ENCODE data around the gene KDR.

The KDR gene

GRCh38 chr4:55154290-55154880 is 29.0 kb upstream of the KDR start:
- no peaks in the 10 kb centered on the region for H3K27me3 ChIP-seq (ENCODE audit: control insufficient read depth, insufficient read depth, low read length)
- no peak overlapping the region for H3K4me3 ChIP-seq (ENCODE audit: low read length)
- no peaks in the 10 kb centered on the region for H3K4me1 ChIP-seq (ENCODE audit: control insufficient read depth, low read depth, low read length)
- H3K9ac ChIP-seq (ENCODE audit: low read length) = no peak overlapping the region
- H3K27ac ChIP-seq (ENCODE audit: low read length) = no peak overlapping the region
- H3K9me3 ChIP-seq (ENCODE audit: control insufficient read depth, low read depth, low read length) = peaks cover 4% of the 10 kb centered on the region
- no peaks in the 10 kb centered on the region for H3K36me3 ChIP-seq (ENCODE audit: control insufficient read depth, low read depth, low read length)

DNA sequence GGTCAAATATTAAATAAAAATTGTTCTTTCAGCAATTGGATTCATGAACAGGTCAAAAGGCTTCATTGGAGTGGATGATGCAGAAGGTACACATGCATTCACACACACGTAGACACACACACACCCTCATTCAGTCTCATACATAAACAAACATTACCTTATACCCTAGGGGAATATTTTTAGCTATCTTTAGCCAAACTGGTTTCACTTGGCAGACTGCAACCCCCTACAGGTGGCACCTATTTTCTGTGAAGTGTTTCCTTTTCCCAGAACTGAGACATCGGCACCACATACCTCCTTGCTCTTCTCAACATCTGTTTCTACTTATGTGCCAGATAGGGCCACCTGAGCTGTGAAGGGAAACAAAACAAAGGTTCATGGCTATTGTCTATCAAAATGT is 18.5 kb upstream of the KDR start:
- Histone ChIP-seq H3K27me3 (ENCODE audit: control insufficient read depth, insufficient read depth, low read length) (no peaks in the 10 kb centered on the region), H3K4me3 (ENCODE audit: low read length) (no peak overlapping the region), H3K9me3 (ENCODE audit: control insufficient read depth, low read depth, low read length) (no peaks in the 10 kb centered on the region), H3K36me3 (ENCODE audit: control insufficient read depth, low read depth, low read length) (no peaks in the 10 kb centered on the region), H3K27ac (ENCODE audit: low read length) (no peak overlapping the region), H3K4me1 (ENCODE audit: control insufficient read depth, low read depth, low read length) (no peaks in the 10 kb centered on the region), H3K9ac (ENCODE audit: low read length) (no peak overlapping the region)

DNA sequence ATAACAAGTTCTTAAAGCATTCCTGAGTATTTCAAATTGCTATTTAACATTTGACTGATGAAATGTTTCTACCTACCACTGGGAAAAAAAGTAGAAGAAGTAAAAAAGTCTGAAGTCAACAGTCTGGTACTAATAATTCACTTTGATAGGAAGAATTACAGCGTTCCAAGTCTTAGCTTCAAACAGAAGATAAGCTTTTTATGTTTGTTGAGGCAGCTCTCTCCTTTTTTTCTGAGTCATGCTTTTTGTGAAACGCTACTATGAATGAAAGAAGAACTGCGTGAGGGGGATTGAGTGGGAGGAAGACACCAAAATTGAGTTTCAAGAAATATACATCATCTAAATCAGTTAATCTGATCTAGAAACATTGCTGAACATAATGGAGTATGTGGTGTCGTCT is 13.0 kb upstream of the KDR start:
- no peaks in the 10 kb centered on the region for H3K27me3 ChIP-seq (ENCODE audit: control insufficient read depth, insufficient read depth, low read length)
- peaks cover 10% of the 10 kb centered on the region for H3K4me1 ChIP-seq (ENCODE audit: control insufficient read depth, low read depth, low read length)
- no peak overlapping the region for H3K9ac ChIP-seq (ENCODE audit: low read length)
- no peaks in the 10 kb centered on the region for H3K36me3 ChIP-seq (ENCODE audit: control insufficient read depth, low read depth, low read length)
- H3K27ac ChIP-seq (ENCODE audit: low read length) = no peak overlapping the region
- H3K4me3 ChIP-seq (ENCODE audit: low read length) = no peak overlapping the region
- H3K9me3 ChIP-seq (ENCODE audit: control insufficient read depth, low read depth, low read length) = no peaks in the 10 kb centered on the region

- Histone ChIP-seq H3K4me3 (ENCODE audit: low read length) (no peak overlapping the region), H3K36me3 (ENCODE audit: control insufficient read depth, low read depth, low read length) (no peaks in the 10 kb centered on the region), H3K27ac (ENCODE audit: low read length) (no peak overlapping the region), H3K27me3 (ENCODE audit: control insufficient read depth, insufficient read depth, low read length) (no peaks in the 10 kb centered on the region), H3K9me3 (ENCODE audit: control insufficient read depth, low read depth, low read length) (no peaks in the 10 kb centered on the region), H3K9ac (ENCODE audit: low read length) (no peak overlapping the region), H3K4me1 (ENCODE audit: control insufficient read depth, low read depth, low read length) (peaks cover 15% of the 10 kb centered on the region)
These were observed 11.2 kb upstream of the KDR start for GRCh38 chr4:55136634-55137033.

- Histone ChIP-seq H3K4me3 (ENCODE audit: low read length) (no peak overlapping the region), H3K9me3 (ENCODE audit: control insufficient read depth, low read depth, low read length) (no peaks in the 10 kb centered on the region), H3K4me1 (ENCODE audit: control insufficient read depth, low read depth, low read length) (peaks cover 19% of the 10 kb centered on the region), H3K27me3 (ENCODE audit: control insufficient read depth, insufficient read depth, low read length) (no peaks in the 10 kb centered on the region), H3K36me3 (ENCODE audit: control insufficient read depth, low read depth, low read length) (no peaks in the 10 kb centered on the region), H3K9ac (ENCODE audit: low read length) (no peak overlapping the region), H3K27ac (ENCODE audit: low read length) (no peak overlapping the region)
These were observed 8.6 kb upstream of the KDR start for GRCh38 chr4:55133951-55134350.

GRCh38 chr4:55132775-55133174 is 7.4 kb upstream of the KDR start:
- no peak overlapping the region for H3K27ac ChIP-seq (ENCODE audit: low read length)
- no peak overlapping the region for H3K9ac ChIP-seq (ENCODE audit: low read length)

GRCh38 chr4:55127521-55127920 is 2.1 kb upstream of the KDR start:
- H3K27me3 ChIP-seq (ENCODE audit: control insufficient read depth, insufficient read depth, low read length) = peaks cover 28% of the 10 kb centered on the region

More at GRCh38 chr4:55132775-55133174, 7.4 kb upstream of the KDR start:
- H3K4me3 ChIP-seq (ENCODE audit: low read length) = peak overlapping the region; percentile 28
- H3K4me1 ChIP-seq (ENCODE audit: control insufficient read depth, low read depth, low read length) = peaks cover 19% of the 10 kb centered on the region
- no peaks in the 10 kb centered on the region for H3K36me3 ChIP-seq (ENCODE audit: control insufficient read depth, low read depth, low read length)
- H3K9me3 ChIP-seq (ENCODE audit: control insufficient read depth, low read depth, low read length) = no peaks in the 10 kb centered on the region
- H3K27me3 ChIP-seq (ENCODE audit: control insufficient read depth, insufficient read depth, low read length) = no peaks in the 10 kb centered on the region

GRCh38 chr4:55127053-55127452 is 1.7 kb upstream of the KDR start:
- Histone ChIP-seq H3K27ac (ENCODE audit: low read length) (no peak overlapping the region), H3K27me3 (ENCODE audit: control insufficient read depth, insufficient read depth, low read length) (peaks cover 28% of the 10 kb centered on the region), H3K4me3 (ENCODE audit: low read length) (no peak overlapping the region), H3K4me1 (ENCODE audit: control insufficient read depth, low read depth, low read length) (peaks cover 13% of the 10 kb centered on the region), H3K36me3 (ENCODE audit: control insufficient read depth, low read depth, low read length) (no peaks in the 10 kb centered on the region), H3K9ac (ENCODE audit: low read length) (no peak overlapping the region), H3K9me3 (ENCODE audit: control insufficient read depth, low read depth, low read length) (no peaks in the 10 kb centered on the region)

More at GRCh38 chr4:55127521-55127920, 2.1 kb upstream of the KDR start:
- no peak overlapping the region for H3K4me3 ChIP-seq (ENCODE audit: low read length)
- H3K27ac ChIP-seq (ENCODE audit: low read length) = no peak overlapping the region
- H3K9ac ChIP-seq (ENCODE audit: low read length) = no peak overlapping the region
- no peaks in the 10 kb centered on the region for H3K9me3 ChIP-seq (ENCODE audit: control insufficient read depth, low read depth, low read length)
- H3K4me1 ChIP-seq (ENCODE audit: control insufficient read depth, low read depth, low read length) = peaks cover 13% of the 10 kb centered on the region
- H3K36me3 ChIP-seq (ENCODE audit: control insufficient read depth, low read depth, low read length) = no peaks in the 10 kb centered on the region

DNA sequence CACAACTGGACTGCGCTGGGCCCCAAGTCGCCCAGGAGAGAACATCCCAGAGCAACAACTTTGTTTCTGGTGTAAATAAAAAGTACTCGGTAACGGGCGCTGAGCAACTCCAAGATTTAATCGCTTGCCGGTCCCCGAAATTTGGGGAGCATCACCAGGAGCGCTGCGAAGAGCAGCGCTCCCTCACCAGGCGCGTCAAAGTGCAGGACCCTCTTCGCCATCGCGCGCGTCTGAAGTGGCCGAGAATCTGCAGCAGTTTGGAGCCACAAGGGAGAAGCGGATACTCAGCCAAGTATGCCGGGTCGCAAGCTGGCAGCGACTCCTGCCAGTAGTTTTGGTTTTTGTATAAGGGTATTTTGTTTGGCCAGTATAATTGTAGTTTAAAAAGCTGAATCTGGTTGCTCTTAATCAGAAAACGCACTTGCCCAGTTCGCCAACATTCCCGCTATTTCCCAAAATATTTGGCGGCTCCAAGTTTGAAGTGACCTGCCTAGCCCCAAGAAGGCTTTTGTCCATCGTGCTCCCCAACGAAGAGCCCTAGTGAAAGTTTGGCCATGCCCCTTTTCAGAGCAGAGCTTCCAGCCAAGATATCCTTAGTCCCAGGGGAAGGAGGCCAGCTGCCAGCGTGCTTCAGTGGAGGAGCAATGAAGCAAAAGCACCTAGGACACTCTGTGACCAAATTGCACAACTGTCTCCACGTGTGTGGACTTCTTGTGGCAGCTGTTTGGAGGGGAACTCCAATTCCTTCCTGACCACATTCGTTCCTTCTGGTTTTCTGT is 557 bp upstream of the KDR start:
- H3K9ac ChIP-seq (ENCODE audit: low read length) = peak overlapping the region; percentile 9
- no peaks in the 10 kb centered on the region for H3K9me3 ChIP-seq (ENCODE audit: control insufficient read depth, low read depth, low read length)
- H3K4me1 ChIP-seq (ENCODE audit: control insufficient read depth, low read depth, low read length) = peaks cover 8% of the 10 kb centered on the region
- H3K4me3 ChIP-seq (ENCODE audit: low read length) = peak overlapping the region; percentile 92
- H3K36me3 ChIP-seq (ENCODE audit: control insufficient read depth, low read depth, low read length) = no peaks in the 10 kb centered on the region
- no peak overlapping the region for H3K27ac ChIP-seq (ENCODE audit: low read length)
- peaks cover 28% of the 10 kb centered on the region for H3K27me3 ChIP-seq (ENCODE audit: control insufficient read depth, insufficient read depth, low read length)

DNA sequence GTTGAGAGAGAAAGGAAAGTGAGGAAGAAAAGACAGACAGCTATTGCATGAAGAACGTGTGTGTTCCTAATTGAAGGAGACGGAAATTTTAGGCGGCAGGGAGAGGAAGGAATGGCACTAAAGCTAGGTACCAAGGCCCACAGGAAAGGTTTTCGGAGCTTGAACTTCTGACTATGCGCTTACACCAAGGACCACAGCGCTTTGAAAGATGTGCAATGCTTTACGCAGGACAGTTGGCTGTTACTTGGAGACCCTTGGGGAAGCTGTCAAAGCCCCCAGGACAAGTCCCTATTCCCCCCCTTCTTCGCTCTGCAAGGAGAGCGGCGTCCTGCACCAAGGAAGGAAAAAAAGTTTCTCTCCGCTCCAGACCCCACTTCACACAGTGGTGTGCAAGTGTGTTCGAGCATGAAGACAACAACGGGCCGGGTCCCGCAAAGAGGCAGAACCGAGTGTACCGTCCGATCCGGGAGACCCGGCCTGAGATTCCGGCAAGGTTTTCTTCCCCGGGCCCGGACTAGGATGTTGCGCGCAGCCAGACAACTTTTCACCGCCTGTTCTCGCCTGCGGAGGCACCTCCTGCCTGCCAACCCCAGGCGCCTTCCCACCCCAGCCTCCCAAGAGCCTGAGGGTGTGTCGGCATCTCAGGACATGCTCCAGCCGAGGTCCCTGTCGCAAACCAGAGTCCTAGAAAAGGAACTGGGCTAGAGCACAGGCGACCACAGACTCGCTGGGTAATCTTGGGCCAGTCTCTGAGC is 896 bp downstream of the KDR start:
- Histone ChIP-seq H3K9ac (ENCODE audit: low read length) (peak overlapping the region; percentile 48), H3K36me3 (ENCODE audit: control insufficient read depth, low read depth, low read length) (no peaks in the 10 kb centered on the region), H3K4me3 (ENCODE audit: low read length) (peak overlapping the region; percentile 92), H3K4me1 (ENCODE audit: control insufficient read depth, low read depth, low read length) (peaks cover 8% of the 10 kb centered on the region), H3K27me3 (ENCODE audit: control insufficient read depth, insufficient read depth, low read length) (peaks cover 28% of the 10 kb centered on the region), H3K27ac (ENCODE audit: low read length) (no peak overlapping the region), H3K9me3 (ENCODE audit: control insufficient read depth, low read depth, low read length) (no peaks in the 10 kb centered on the region)

DNA sequence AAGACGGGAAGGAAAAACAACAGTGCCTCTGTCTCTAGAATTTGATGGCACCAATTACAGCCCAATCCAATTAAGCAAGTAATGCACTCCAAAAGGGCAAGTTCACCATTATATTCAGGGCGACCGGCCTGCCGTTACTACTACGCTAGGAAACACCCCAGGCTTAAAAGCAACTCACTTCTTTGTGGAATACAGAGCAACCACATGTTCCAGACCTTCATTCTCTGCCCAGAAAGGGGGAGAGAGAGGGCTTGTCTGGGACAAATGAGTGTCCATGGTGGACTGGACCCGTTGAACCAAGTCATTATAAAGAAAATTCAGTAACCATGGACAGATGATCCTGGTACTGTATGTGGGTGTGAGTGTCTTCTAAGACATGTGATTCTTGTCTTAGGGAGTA is 1.6 kb downstream of the KDR start:
- no peaks in the 10 kb centered on the region for H3K9me3 ChIP-seq (ENCODE audit: control insufficient read depth, low read depth, low read length)
- H3K27me3 ChIP-seq (ENCODE audit: control insufficient read depth, insufficient read depth, low read length) = peaks cover 28% of the 10 kb centered on the region
- no peak overlapping the region for H3K27ac ChIP-seq (ENCODE audit: low read length)
- no peaks in the 10 kb centered on the region for H3K36me3 ChIP-seq (ENCODE audit: control insufficient read depth, low read depth, low read length)
- peaks cover 8% of the 10 kb centered on the region for H3K4me1 ChIP-seq (ENCODE audit: control insufficient read depth, low read depth, low read length)
- no peak overlapping the region for H3K9ac ChIP-seq (ENCODE audit: low read length)
- H3K4me3 ChIP-seq (ENCODE audit: low read length) = peak overlapping the region; percentile 92

All from iPS-18a (cell line).